ENCODE measurements around the gene MANBA.

Gene MANBA

GRCh38 chr4:102791318-102791835, 30.6 kb upstream of the MANBA start:
- no peak overlapping the region for H3K9ac ChIP-seq (ENCODE audit: low read length)
- no peak overlapping the region for H2AK5ac ChIP-seq (ENCODE audit: low read length, severe bottlenecking)
- H3K4me3 ChIP-seq (ENCODE audit: insufficient read depth in 1 of 2, low read depth in 1 of 2, low read length in 2 of 2): no peak overlapping the region
- no peak overlapping the region for H4K91ac ChIP-seq (ENCODE audit: low read length)
- WGBS: 97% methylated on average over 6 of the region's 7 CpGs
- H2BK5ac ChIP-seq (ENCODE audit: low read depth, low read length, poor library complexity, severe bottlenecking): no peak overlapping the region
- no peak overlapping the region for H3K23ac ChIP-seq (ENCODE audit: low read length in 2 of 2)
- H3K4me1 ChIP-seq (ENCODE audit: control insufficient read depth, insufficient read depth, low read depth, low read length): no peaks in the 10 kb centered on the region
- DNase-seq: no peak
- H3K27ac ChIP-seq (ENCODE audit: low read length, poor library complexity, severe bottlenecking): no peak overlapping the region
- peaks cover 4 to 56% of the 10 kb centered on the region in 2 experiments for H3K36me3 ChIP-seq (ENCODE audit: control insufficient read depth in 1 of 2, insufficient read depth in 2 of 2, low read depth in 1 of 2, low read length in 2 of 2)
- H3K9me3 ChIP-seq (ENCODE audit: control insufficient read depth, low read length): no peaks in the 10 kb centered on the region
- no peak overlapping the region for H2BK15ac ChIP-seq (ENCODE audit: low read depth, poor library complexity, severe bottlenecking)
- H3K14ac ChIP-seq (ENCODE audit: low read length in 2 of 2): no peak overlapping the region
- H2AFZ ChIP-seq (ENCODE audit: low read depth, low read length): no peak overlapping the region
- H2BK120ac ChIP-seq (ENCODE audit: low read depth, low read length): no peak overlapping the region
- no peak overlapping the region for H3K4me2 ChIP-seq (ENCODE audit: low read length, poor library complexity, severe bottlenecking)
- peaks cover 3% of the 10 kb centered on the region for H3K79me1 ChIP-seq (replicated peaks; ENCODE audit: low read length, poor library complexity, severe bottlenecking)
- H3K4ac ChIP-seq (ENCODE audit: low read depth in 1 of 2, low read length in 2 of 2): no peak overlapping the region
- H3K27me3 ChIP-seq (ENCODE audit: control insufficient read depth in 1 of 2, insufficient read depth in 1 of 2, low read length in 2 of 2): no peaks in the 10 kb centered on the region
- H2BK12ac ChIP-seq (ENCODE audit: low read length in 2 of 2): no peak overlapping the region
- no peak overlapping the region for H4K8ac ChIP-seq (ENCODE audit: low read length)
- no peak overlapping the region for H3K18ac ChIP-seq (ENCODE audit: low read depth in 1 of 2, low read length in 2 of 2)

DNA sequence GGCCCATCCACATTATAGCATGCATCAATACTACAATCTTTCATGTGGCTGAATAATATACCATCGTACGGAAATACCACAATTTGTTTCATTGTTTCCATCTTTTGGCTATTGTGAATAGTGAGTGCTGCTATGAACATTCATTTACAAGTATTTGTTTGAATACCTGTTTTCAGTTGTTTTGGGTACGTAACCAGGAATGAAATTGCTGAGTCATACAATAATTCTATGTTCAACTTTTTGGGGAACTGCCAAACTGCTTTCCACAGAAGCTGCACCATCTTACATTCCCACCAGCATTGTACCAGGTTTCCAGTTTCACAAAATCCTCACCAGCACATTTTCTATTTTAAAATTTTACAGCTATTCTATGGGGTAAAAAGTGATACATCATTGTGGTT, 28.5 kb upstream of the MANBA start:
- no peak for DNase-seq
- WGBS: 89% methylated on average over 1 of the region's 3 CpGs

GRCh38 chr4:102787944-102788343, 27.2 kb upstream of the MANBA start:
- no peaks in the 10 kb centered on the region for H3K9me3 ChIP-seq (ENCODE audit: control insufficient read depth, low read length)
- H3K27me3 ChIP-seq (ENCODE audit: control insufficient read depth in 1 of 2, insufficient read depth in 1 of 2, low read length in 2 of 2): no peaks in the 10 kb centered on the region
- no peak for DNase-seq
- no peak overlapping the region for H2AFZ ChIP-seq (ENCODE audit: low read depth, low read length)
- H2AK5ac ChIP-seq (ENCODE audit: low read length, severe bottlenecking): no peak overlapping the region
- no peak overlapping the region for H4K91ac ChIP-seq (ENCODE audit: low read length)
- no peak overlapping the region for H3K4me3 ChIP-seq (ENCODE audit: insufficient read depth in 1 of 2, low read depth in 1 of 2, low read length in 2 of 2)
- no peak overlapping the region for H3K14ac ChIP-seq (ENCODE audit: low read length in 2 of 2)
- H3K18ac ChIP-seq (ENCODE audit: low read depth in 1 of 2, low read length in 2 of 2): no peak overlapping the region
- no peaks in the 10 kb centered on the region for H3K4me1 ChIP-seq (ENCODE audit: control insufficient read depth, insufficient read depth, low read depth, low read length)
- 100% methylated on average over 3 of the region's 3 CpGs for WGBS
- no peak overlapping the region for H3K23ac ChIP-seq (ENCODE audit: low read length in 2 of 2)
- no peak overlapping the region for H2BK12ac ChIP-seq (ENCODE audit: low read length in 2 of 2)
- no peak overlapping the region for H3K4me2 ChIP-seq (ENCODE audit: low read length, poor library complexity, severe bottlenecking)
- H2BK5ac ChIP-seq (ENCODE audit: low read depth, low read length, poor library complexity, severe bottlenecking): no peak overlapping the region
- H2BK120ac ChIP-seq (ENCODE audit: low read depth, low read length): no peak overlapping the region
- H3K79me1 ChIP-seq (replicated peaks; ENCODE audit: low read length, poor library complexity, severe bottlenecking): no peaks in the 10 kb centered on the region
- no peak overlapping the region for H2BK15ac ChIP-seq (ENCODE audit: low read depth, poor library complexity, severe bottlenecking)
- H3K36me3 ChIP-seq (ENCODE audit: control insufficient read depth in 1 of 2, insufficient read depth in 2 of 2, low read depth in 1 of 2, low read length in 2 of 2): peaks cover 4 to 22% of the 10 kb centered on the region in 2 experiments
- H3K9ac ChIP-seq (ENCODE audit: low read length): peak overlapping the region; percentile 15
- H3K4ac ChIP-seq (ENCODE audit: low read depth in 1 of 2, low read length in 2 of 2): no peak overlapping the region
- no peak overlapping the region for H3K27ac ChIP-seq (ENCODE audit: low read length, poor library complexity, severe bottlenecking)
- H4K8ac ChIP-seq (ENCODE audit: low read length): no peak overlapping the region

More for the DNA sequence above, 28.5 kb upstream of the MANBA start:
- H4K8ac ChIP-seq (ENCODE audit: low read length): no peak overlapping the region
- no peak overlapping the region for H3K18ac ChIP-seq (ENCODE audit: low read depth in 1 of 2, low read length in 2 of 2)
- peaks cover 3% of the 10 kb centered on the region for H3K79me1 ChIP-seq (replicated peaks; ENCODE audit: low read length, poor library complexity, severe bottlenecking)
- H3K4ac ChIP-seq (ENCODE audit: low read depth in 1 of 2, low read length in 2 of 2): no peak overlapping the region
- no peaks in the 10 kb centered on the region for H3K9me3 ChIP-seq (ENCODE audit: control insufficient read depth, low read length)
- H3K9ac ChIP-seq (ENCODE audit: low read length): no peak overlapping the region
- no peak overlapping the region for H3K4me2 ChIP-seq (ENCODE audit: low read length, poor library complexity, severe bottlenecking)
- peaks cover 4 to 35% of the 10 kb centered on the region in 2 experiments for H3K36me3 ChIP-seq (ENCODE audit: control insufficient read depth in 1 of 2, insufficient read depth in 2 of 2, low read depth in 1 of 2, low read length in 2 of 2)
- no peak overlapping the region for H4K91ac ChIP-seq (ENCODE audit: low read length)
- no peak overlapping the region for H2BK5ac ChIP-seq (ENCODE audit: low read depth, low read length, poor library complexity, severe bottlenecking)
- no peak overlapping the region for H3K27ac ChIP-seq (ENCODE audit: low read length, poor library complexity, severe bottlenecking)
- no peak overlapping the region for H3K4me3 ChIP-seq (ENCODE audit: insufficient read depth in 1 of 2, low read depth in 1 of 2, low read length in 2 of 2)
- H2BK15ac ChIP-seq (ENCODE audit: low read depth, poor library complexity, severe bottlenecking): no peak overlapping the region
- H3K4me1 ChIP-seq (ENCODE audit: control insufficient read depth, insufficient read depth, low read depth, low read length): no peaks in the 10 kb centered on the region
- no peak overlapping the region for H2AK5ac ChIP-seq (ENCODE audit: low read length, severe bottlenecking)
- no peaks in the 10 kb centered on the region for H3K27me3 ChIP-seq (ENCODE audit: control insufficient read depth in 1 of 2, insufficient read depth in 1 of 2, low read length in 2 of 2)
- no peak overlapping the region for H3K23ac ChIP-seq (ENCODE audit: low read length in 2 of 2)
- no peak overlapping the region for H2AFZ ChIP-seq (ENCODE audit: low read depth, low read length)
- H3K14ac ChIP-seq (ENCODE audit: low read length in 2 of 2): no peak overlapping the region
- H2BK12ac ChIP-seq (ENCODE audit: low read length in 2 of 2): no peak overlapping the region
- H2BK120ac ChIP-seq (ENCODE audit: low read depth, low read length): no peak overlapping the region

GRCh38 chr4:102787096-102787881, 26.5 kb upstream of the MANBA start:
- H3K4me3 ChIP-seq (ENCODE audit: insufficient read depth in 1 of 2, low read depth in 1 of 2, low read length in 2 of 2): no peak overlapping the region
- no peak overlapping the region for H2AFZ ChIP-seq (ENCODE audit: low read depth, low read length)
- WGBS: 96% methylated on average over 7 of the region's 7 CpGs
- no peak overlapping the region for H3K27ac ChIP-seq (ENCODE audit: low read length, poor library complexity, severe bottlenecking)
- H3K18ac ChIP-seq (ENCODE audit: low read depth in 1 of 2, low read length in 2 of 2): no peak overlapping the region
- H3K9me3 ChIP-seq (ENCODE audit: control insufficient read depth, low read length): no peaks in the 10 kb centered on the region
- H3K36me3 ChIP-seq (ENCODE audit: control insufficient read depth in 1 of 2, insufficient read depth in 2 of 2, low read depth in 1 of 2, low read length in 2 of 2): peaks cover 4 to 15% of the 10 kb centered on the region in 2 experiments
- H3K9ac ChIP-seq (ENCODE audit: low read length): peak overlapping the region; percentile 15
- H4K91ac ChIP-seq (ENCODE audit: low read length): no peak overlapping the region
- no peak overlapping the region for H3K4me2 ChIP-seq (ENCODE audit: low read length, poor library complexity, severe bottlenecking)
- no peak overlapping the region for H3K4ac ChIP-seq (ENCODE audit: low read depth in 1 of 2, low read length in 2 of 2)
- no peaks in the 10 kb centered on the region for H3K79me1 ChIP-seq (replicated peaks; ENCODE audit: low read length, poor library complexity, severe bottlenecking)
- no peak overlapping the region for H4K8ac ChIP-seq (ENCODE audit: low read length)
- H2BK12ac ChIP-seq (ENCODE audit: low read length in 2 of 2): no peak overlapping the region
- no peak overlapping the region for H2BK15ac ChIP-seq (ENCODE audit: low read depth, poor library complexity, severe bottlenecking)
- H3K27me3 ChIP-seq (ENCODE audit: control insufficient read depth in 1 of 2, insufficient read depth in 1 of 2, low read length in 2 of 2): no peaks in the 10 kb centered on the region
- H2BK5ac ChIP-seq (ENCODE audit: low read depth, low read length, poor library complexity, severe bottlenecking): no peak overlapping the region
- DNase-seq: peak; percentile 71
- H3K23ac ChIP-seq (ENCODE audit: low read length in 2 of 2): no peak overlapping the region
- H3K4me1 ChIP-seq (ENCODE audit: control insufficient read depth, insufficient read depth, low read depth, low read length): no peaks in the 10 kb centered on the region
- H3K14ac ChIP-seq (ENCODE audit: low read length in 2 of 2): no peak overlapping the region
- no peak overlapping the region for H2BK120ac ChIP-seq (ENCODE audit: low read depth, low read length)
- H2AK5ac ChIP-seq (ENCODE audit: low read length, severe bottlenecking): no peak overlapping the region
